Gastrocnemius medialis (tissue), 4 donors: ENCODE measurements around the gene AANAT.

Experiments used
- CTCF ChIP-seq, 5 experiments: fragments of 450-650 bp in 3 of 5; fragments of 200-600 bp in 2 of 5; sonication (generic) in 2 of 5; IDR thresholded peaks in 4 of 5; conservative IDR thresholded peaks in 1 of 5; 1 replicate in 4 of 5; 2 replicates in 1 of 5; pipeline ENCODE4 v1.5.1; 2016 to 2019; ENCODE audit warnings: antibody characterized with exemption in 5 of 5, mild to moderate bottlenecking in 3 of 5, moderate library complexity in 3 of 5
- POLR2A ChIP-seq, 2 donors: fragments of 450-650 bp; IDR thresholded peaks; one replicate each; pipeline ENCODE4 v1.6.1; 2017; ENCODE audit warnings: antibody characterized with exemption in 2 of 2, mild to moderate bottlenecking in 2 of 2, moderate library complexity in 2 of 2

GRCh38 chr17:76490112-76490710, 22.8 kb downstream of the AANAT start:
- TF ChIP-seq CTCF (IDR thresholded peaks at IDR 0.05 in 4 of 5, conservative IDR thresholded peaks at IDR 0.05 in 1 of 5), result no peak
- no peak for TF ChIP-seq POLR2A (IDR thresholded peaks at IDR 0.05)
